ENCODE measurements around the gene MTMR3.

Gene MTMR3

GRCh38 chr22:30005213-30005857 is 122.4 kb downstream of the MTMR3 start:
- peak; percentile 9 for DNase-seq

- no peak for DNase-seq
Observed at GRCh38 chr22:30007361-30007760, 124.4 kb downstream of the MTMR3 start.

GRCh38 chr22:30008401-30008800 is 125.4 kb downstream of the MTMR3 start:
- no peak for DNase-seq

- no peak for DNase-seq
Observed at GRCh38 chr22:30009478-30009877, 126.5 kb downstream of the MTMR3 start.

GRCh38 chr22:30010789-30011405 is 127.9 kb downstream of the MTMR3 start:
- DNase-seq: no peak

GRCh38 chr22:30013201-30013600 is 130.2 kb downstream of the MTMR3 start:
- no peak for DNase-seq

GRCh38 chr22:30014244-30014643 is 131.3 kb downstream of the MTMR3 start:
- DNase-seq: no peak

GRCh38 chr22:30015229-30015797 is 132.3 kb downstream of the MTMR3 start:
- DNase-seq: no peak

- no peak for DNase-seq
Observed at GRCh38 chr22:30015846-30016245, 132.9 kb downstream of the MTMR3 start.

GRCh38 chr22:30016596-30016995 is 133.6 kb downstream of the MTMR3 start:
- no peak for DNase-seq

GRCh38 chr22:30017375-30018223 is 134.6 kb downstream of the MTMR3 start:
- no peak for DNase-seq

- no peak for DNase-seq
Observed at GRCh38 chr22:30020511-30020910, 137.5 kb downstream of the MTMR3 start.

- no peak for DNase-seq
Observed at GRCh38 chr22:30021338-30021737, 138.4 kb downstream of the MTMR3 start.

- no peak for DNase-seq
Observed at GRCh38 chr22:30021881-30022619, 139.1 kb downstream of the MTMR3 start.

GRCh38 chr22:30023099-30023660 is 140.2 kb downstream of the MTMR3 start:
- DNase-seq: no peak

GRCh38 chr22:30024231-30024630 is 141.3 kb downstream of the MTMR3 start:
- no peak for DNase-seq

GRCh38 chr22:30025221-30025620 is 142.2 kb downstream of the MTMR3 start:
- DNase-seq: no peak

GRCh38 chr22:30026756-30027155 is 143.8 kb downstream of the MTMR3 start:
- DNase-seq: no peak

- DNase-seq: no peak
Observed at GRCh38 chr22:30027169-30027568, 144.2 kb downstream of the MTMR3 start.

- DNase-seq: no peak
Observed at GRCh38 chr22:30027791-30028190, 144.8 kb downstream of the MTMR3 start.

GRCh38 chr22:30028731-30029130 is 145.8 kb downstream of the MTMR3 start:
- DNase-seq: no peak

- DNase-seq: no peak
Observed at GRCh38 chr22:30029512-30029911, 146.5 kb downstream of the MTMR3 start.

GRCh38 chr22:30030329-30030728 is 147.4 kb downstream of the MTMR3 start:
- DNase-seq: no peak
